ENCODE data around the gene ACTR8.

DNA sequence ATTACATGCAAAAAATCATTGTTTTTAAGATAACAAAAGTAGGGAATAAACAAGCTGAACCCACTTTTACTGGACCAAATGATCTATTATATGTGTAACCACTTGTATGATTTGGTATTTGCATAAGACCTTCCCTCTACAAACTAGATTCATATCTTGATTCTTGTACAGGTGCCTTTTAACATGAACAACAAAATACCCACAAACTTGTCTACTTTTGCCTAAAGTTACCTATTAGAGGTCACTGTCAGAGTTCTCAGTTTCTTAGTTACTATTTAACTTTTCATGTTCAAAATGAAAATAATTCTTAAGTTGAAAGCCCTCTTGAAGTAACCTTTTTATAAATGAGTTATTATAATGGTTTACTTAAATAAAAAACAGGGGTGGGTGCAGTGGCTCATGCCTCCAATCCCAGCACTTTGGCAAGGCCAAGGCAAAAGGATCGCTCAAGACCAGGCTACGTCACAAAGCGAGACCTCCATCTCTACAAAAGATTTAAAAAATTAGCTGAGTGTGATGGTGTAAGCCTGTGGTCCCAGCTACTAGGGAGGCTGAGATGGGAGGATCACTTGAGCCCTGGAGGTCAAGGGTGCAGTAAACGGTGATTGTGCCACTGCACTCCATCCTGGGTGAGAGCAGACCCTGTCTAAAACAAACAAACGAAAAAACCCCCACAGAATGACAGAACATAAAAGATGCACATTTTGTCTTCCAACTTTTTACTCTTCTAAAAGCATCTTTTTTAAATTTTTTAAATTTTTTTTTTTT is 16.0 kb downstream of the ACTR8 start:
- TF ChIP-seq, protein P1, sequence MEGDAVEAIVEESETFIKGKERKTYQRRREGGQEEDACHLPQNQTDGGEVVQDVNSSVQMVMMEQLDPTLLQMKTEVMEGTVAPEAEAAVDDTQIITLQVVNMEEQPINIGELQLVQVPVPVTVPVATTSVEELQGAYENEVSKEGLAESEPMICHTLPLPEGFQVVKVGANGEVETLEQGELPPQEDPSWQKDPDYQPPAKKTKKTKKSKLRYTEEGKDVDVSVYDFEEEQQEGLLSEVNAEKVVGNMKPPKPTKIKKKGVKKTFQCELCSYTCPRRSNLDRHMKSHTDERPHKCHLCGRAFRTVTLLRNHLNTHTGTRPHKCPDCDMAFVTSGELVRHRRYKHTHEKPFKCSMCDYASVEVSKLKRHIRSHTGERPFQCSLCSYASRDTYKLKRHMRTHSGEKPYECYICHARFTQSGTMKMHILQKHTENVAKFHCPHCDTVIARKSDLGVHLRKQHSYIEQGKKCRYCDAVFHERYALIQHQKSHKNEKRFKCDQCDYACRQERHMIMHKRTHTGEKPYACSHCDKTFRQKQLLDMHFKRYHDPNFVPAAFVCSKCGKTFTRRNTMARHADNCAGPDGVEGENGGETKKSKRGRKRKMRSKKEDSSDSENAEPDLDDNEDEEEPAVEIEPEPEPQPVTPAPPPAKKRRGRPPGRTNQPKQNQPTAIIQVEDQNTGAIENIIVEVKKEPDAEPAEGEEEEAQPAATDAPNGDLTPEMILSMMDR (IDR thresholded peaks at IDR 0.05) = no peak
- TF ChIP-seq POLR2A (IDR thresholded peaks at IDR 0.05) = no peak

All from heart left ventricle (tissue), 13 donors.